ENCODE results near the gene TNKS1BP1.

The TNKS1BP1 gene

GRCh38 chr11:57316017-57316416, 8.7 kb downstream of the TNKS1BP1 start:
- H3K4me3 ChIP-seq (ENCODE audit: low read depth, low read length): no peak overlapping the region
- TF ChIP-seq, protein P1, sequence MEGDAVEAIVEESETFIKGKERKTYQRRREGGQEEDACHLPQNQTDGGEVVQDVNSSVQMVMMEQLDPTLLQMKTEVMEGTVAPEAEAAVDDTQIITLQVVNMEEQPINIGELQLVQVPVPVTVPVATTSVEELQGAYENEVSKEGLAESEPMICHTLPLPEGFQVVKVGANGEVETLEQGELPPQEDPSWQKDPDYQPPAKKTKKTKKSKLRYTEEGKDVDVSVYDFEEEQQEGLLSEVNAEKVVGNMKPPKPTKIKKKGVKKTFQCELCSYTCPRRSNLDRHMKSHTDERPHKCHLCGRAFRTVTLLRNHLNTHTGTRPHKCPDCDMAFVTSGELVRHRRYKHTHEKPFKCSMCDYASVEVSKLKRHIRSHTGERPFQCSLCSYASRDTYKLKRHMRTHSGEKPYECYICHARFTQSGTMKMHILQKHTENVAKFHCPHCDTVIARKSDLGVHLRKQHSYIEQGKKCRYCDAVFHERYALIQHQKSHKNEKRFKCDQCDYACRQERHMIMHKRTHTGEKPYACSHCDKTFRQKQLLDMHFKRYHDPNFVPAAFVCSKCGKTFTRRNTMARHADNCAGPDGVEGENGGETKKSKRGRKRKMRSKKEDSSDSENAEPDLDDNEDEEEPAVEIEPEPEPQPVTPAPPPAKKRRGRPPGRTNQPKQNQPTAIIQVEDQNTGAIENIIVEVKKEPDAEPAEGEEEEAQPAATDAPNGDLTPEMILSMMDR (conservative IDR thresholded peaks at IDR 0.05; ENCODE audit: low read depth, low read length): no peak

GRCh38 chr11:57315491-57315890, 9.3 kb downstream of the TNKS1BP1 start:
- peak; percentile 82 for DNase-seq (ENCODE audit: low read depth)
- TF ChIP-seq, protein P1 (conservative IDR thresholded peaks at IDR 0.05; ENCODE audit: low read depth, low read length): no peak

More at GRCh38 chr11:57316017-57316416, 8.7 kb downstream of the TNKS1BP1 start:
- no peak for DNase-seq (ENCODE audit: low read depth)

GRCh38 chr11:57314221-57314973, 10.4 kb downstream of the TNKS1BP1 start:
- TF ChIP-seq, protein P1 (conservative IDR thresholded peaks at IDR 0.05; ENCODE audit: low read depth, low read length): no peak
- DNase-seq (ENCODE audit: low read depth): no peak
- no peak overlapping the region for H3K4me3 ChIP-seq (ENCODE audit: low read depth, low read length)

More at GRCh38 chr11:57315491-57315890, 9.3 kb downstream of the TNKS1BP1 start:
- H3K4me3 ChIP-seq (ENCODE audit: low read depth, low read length): no peak overlapping the region

- TF ChIP-seq, protein P1 (conservative IDR thresholded peaks at IDR 0.05; ENCODE audit: low read depth, low read length): no peak
- no peak overlapping the region for H3K4me3 ChIP-seq (ENCODE audit: low read depth, low read length)
- DNase-seq (ENCODE audit: low read depth): no peak
These were observed 11.0 kb downstream of the TNKS1BP1 start for GRCh38 chr11:57313788-57314135.

- DNase-seq (ENCODE audit: low read depth): no peak
- TF ChIP-seq, protein P1 (conservative IDR thresholded peaks at IDR 0.05; ENCODE audit: low read depth, low read length): no peak
- H3K4me3 ChIP-seq (ENCODE audit: low read depth, low read length): no peak overlapping the region
These were observed 11.5 kb downstream of the TNKS1BP1 start for GRCh38 chr11:57313071-57313787.

DNA sequence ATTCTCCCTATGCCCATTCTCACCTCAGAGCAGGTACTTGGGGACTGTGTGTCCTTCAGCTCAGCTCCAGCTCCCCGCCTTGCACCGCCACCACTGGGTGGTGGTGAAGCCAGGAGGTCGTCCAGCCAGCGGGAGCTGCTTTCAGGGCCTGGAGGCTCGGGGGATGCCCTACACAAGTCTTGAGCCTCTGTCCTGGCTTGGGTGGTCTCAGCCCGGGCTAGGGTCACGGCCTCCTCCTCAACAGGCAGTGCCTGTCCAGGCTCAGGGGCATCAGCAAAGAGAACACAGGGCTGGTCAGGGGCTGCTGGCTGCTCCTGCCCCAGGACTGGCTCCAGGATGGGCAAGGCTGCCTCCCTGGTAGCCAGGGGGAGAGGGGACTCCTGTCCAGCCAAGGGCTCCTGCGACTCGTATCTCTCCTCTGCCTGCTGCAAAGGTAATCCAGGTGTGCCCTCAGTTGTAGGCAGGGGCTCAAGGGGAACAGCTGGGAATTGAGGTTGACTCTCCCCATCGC, 12.2 kb downstream of the TNKS1BP1 start:
- DNase-seq (ENCODE audit: low read depth): no peak
- TF ChIP-seq, protein P1 (conservative IDR thresholded peaks at IDR 0.05; ENCODE audit: low read depth, low read length): no peak
- no peak overlapping the region for H3K4me3 ChIP-seq (ENCODE audit: low read depth, low read length)

Data from choroid plexus epithelial cell (primary cell).